ENCODE data around the gene ABHD16B.

DNA sequence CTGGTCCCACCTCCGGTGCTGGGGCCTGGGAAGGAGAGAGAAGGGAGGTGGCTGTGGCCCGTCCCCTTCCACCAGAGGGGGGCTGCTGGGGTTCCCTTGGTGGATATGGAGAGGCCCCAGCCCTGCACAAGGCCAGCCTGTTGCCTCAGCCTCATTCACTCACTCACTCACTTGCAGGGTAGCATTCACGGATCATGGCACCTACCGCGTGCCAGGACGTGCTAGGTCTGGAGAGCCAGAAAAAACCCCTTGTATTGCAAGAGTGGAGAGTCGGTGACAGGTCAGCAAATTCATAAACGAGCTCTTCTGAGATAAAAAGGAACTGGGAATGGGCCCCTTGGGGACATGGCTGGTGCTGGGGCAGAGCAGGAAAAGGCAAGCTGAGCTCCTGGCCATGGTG is 23.8 kb upstream of the ABHD16B start:
- TF ChIP-seq, protein P1, sequence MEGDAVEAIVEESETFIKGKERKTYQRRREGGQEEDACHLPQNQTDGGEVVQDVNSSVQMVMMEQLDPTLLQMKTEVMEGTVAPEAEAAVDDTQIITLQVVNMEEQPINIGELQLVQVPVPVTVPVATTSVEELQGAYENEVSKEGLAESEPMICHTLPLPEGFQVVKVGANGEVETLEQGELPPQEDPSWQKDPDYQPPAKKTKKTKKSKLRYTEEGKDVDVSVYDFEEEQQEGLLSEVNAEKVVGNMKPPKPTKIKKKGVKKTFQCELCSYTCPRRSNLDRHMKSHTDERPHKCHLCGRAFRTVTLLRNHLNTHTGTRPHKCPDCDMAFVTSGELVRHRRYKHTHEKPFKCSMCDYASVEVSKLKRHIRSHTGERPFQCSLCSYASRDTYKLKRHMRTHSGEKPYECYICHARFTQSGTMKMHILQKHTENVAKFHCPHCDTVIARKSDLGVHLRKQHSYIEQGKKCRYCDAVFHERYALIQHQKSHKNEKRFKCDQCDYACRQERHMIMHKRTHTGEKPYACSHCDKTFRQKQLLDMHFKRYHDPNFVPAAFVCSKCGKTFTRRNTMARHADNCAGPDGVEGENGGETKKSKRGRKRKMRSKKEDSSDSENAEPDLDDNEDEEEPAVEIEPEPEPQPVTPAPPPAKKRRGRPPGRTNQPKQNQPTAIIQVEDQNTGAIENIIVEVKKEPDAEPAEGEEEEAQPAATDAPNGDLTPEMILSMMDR (IDR thresholded peaks at IDR 0.05 in 4 of 5, conservative IDR thresholded peaks at IDR 0.05 in 1 of 5): no peak
- no peak for TF ChIP-seq POLR2A (IDR thresholded peaks at IDR 0.05)
